SK-N-MC (cell line): ENCODE results near the gene PCK2.

ENCODE experiments used
- DNase-seq: peaks from one replicate; pipeline ENCODE4 v3.0.0-alpha.2; 2011; ENCODE audit warnings: low read depth, low spot score
- H3K27ac ChIP-seq: fragments of 200-600 bp; sonication (generic); 2 replicates; pipeline ENCODE4 v1.5.1; 2016; ENCODE audit warnings: mixed run types
- H3K36me3 ChIP-seq: fragments of 200-600 bp; sonication (generic); 2 replicates; pipeline ENCODE4 v1.6.1; 2017; ENCODE audit warnings: antibody characterized with exemption, low read length, mixed read lengths; ENCODE audit not compliant: insufficient read depth
- H3K4me3 ChIP-seq: fragments of 200-600 bp; sonication (generic); 2 replicates; pipeline ENCODE4 v1.5.1; 2016
- H3K9ac ChIP-seq: fragments of 200-600 bp; sonication (generic); 2 replicates; pipeline ENCODE4 v1.8.0; 2017; ENCODE audit warnings: mixed run types, mixed read lengths; ENCODE audit not compliant: insufficient read length
- H3K9me3 ChIP-seq: fragments of 200-600 bp; sonication (generic); 2 replicates; pipeline ENCODE4 v1.6.1; 2017; ENCODE audit warnings: low read depth, mild to moderate bottlenecking, antibody characterized with exemption, low read length, moderate library complexity, mixed read lengths
- EZH2 ChIP-seq: fragments of 200-600 bp; sonication (generic); IDR thresholded peaks from one replicate; pipeline ENCODE4 v1.6.1; 2017; ENCODE audit warnings: antibody characterized with exemption
- FOXP2 ChIP-seq: optimal IDR thresholded peaks from 2 replicates; pipeline ENCODE3; 2011; ENCODE audit warnings: mild to moderate bottlenecking, moderate library complexity; ENCODE audit not compliant: insufficient read depth; ENCODE audit errors: extremely low read length, control extremely low read depth
- POLR2AphosphoS5 ChIP-seq: IDR thresholded peaks from 2 replicates; pipeline ENCODE4 v1.6.1; 2012; ENCODE audit warnings: mild to moderate bottlenecking, low read depth, low read length, borderline replicate concordance

PCK2 gene

GRCh38 chr14:24122416-24122815, 28.3 kb downstream of the PCK2 start:
- no peak overlapping the region for H3K4me3 ChIP-seq
- no peak for DNase-seq
- H3K27ac ChIP-seq: no peak overlapping the region
- no peaks in the 10 kb centered on the region for H3K9me3 ChIP-seq
- TF ChIP-seq POLR2AphosphoS5 (no peak), EZH2 (no peak), FOXP2 (no peak)
- H3K36me3 ChIP-seq: peaks cover 14% of the 10 kb centered on the region; the same call in 1 of the 2 replicates
- H3K9ac ChIP-seq: no peak overlapping the region

GRCh38 chr14:24122898-24123297, 28.8 kb downstream of the PCK2 start:
- TF ChIP-seq POLR2AphosphoS5 (no peak), EZH2 (no peak), FOXP2 (no peak)
- no peak overlapping the region for H3K27ac ChIP-seq
- DNase-seq: no peak
- H3K9ac ChIP-seq: no peak overlapping the region
- H3K36me3 ChIP-seq: peaks cover 14% of the 10 kb centered on the region; the same call in 1 of the 2 replicates
- no peak overlapping the region for H3K4me3 ChIP-seq
- no peaks in the 10 kb centered on the region for H3K9me3 ChIP-seq

GRCh38 chr14:24123424-24124417, 29.6 kb downstream of the PCK2 start:
- Histone ChIP-seq H3K4me3 (no peak overlapping the region), H3K9ac (no peak overlapping the region), H3K9me3 (no peaks in the 10 kb centered on the region), H3K36me3 (peaks cover 10% of the 10 kb centered on the region; the same call in 1 of the 2 replicates), H3K27ac (no peak overlapping the region)
- no peak for TF ChIP-seq EZH2
- TF ChIP-seq FOXP2: no peak
- TF ChIP-seq POLR2AphosphoS5: no peak
- DNase-seq: no peak

GRCh38 chr14:24126939-24127338, 32.8 kb downstream of the PCK2 start:
- no peak overlapping the region for H3K27ac ChIP-seq
- H3K9ac ChIP-seq: no peak overlapping the region
- no peak for TF ChIP-seq EZH2
- TF ChIP-seq FOXP2: no peak
- no peak for TF ChIP-seq POLR2AphosphoS5
- H3K4me3 ChIP-seq: no peak overlapping the region
- H3K36me3 ChIP-seq: no peaks in the 10 kb centered on the region; the same call in 1 of the 2 replicates
- no peaks in the 10 kb centered on the region for H3K9me3 ChIP-seq
- no peak for DNase-seq

DNA sequence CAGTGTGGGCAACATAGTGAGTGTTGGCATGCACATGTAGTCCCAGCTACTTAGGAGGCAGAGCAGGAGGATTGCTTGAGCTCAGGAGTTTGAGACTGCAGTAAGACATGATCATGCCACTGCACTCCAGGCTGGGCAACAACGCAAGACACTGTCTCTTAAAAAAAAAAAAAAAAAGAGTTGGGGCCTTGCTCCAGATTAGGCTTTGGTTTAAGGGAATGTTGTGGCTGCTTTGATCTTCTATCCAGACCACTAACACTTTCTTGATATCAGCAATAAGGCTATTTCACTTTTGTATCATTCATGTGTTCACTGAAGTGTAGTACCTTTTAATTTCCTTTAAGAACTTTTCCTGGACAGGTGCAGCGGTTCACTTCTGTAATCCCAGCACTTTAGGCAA, 33.6 kb downstream of the PCK2 start:
- Histone ChIP-seq H3K4me3 (no peak overlapping the region), H3K27ac (no peak overlapping the region), H3K9me3 (no peaks in the 10 kb centered on the region), H3K36me3 (no peaks in the 10 kb centered on the region; the same call in 1 of the 2 replicates), H3K9ac (no peak overlapping the region)
- no peak for TF ChIP-seq EZH2
- TF ChIP-seq POLR2AphosphoS5: no peak
- no peak for TF ChIP-seq FOXP2
- no peak for DNase-seq

DNA sequence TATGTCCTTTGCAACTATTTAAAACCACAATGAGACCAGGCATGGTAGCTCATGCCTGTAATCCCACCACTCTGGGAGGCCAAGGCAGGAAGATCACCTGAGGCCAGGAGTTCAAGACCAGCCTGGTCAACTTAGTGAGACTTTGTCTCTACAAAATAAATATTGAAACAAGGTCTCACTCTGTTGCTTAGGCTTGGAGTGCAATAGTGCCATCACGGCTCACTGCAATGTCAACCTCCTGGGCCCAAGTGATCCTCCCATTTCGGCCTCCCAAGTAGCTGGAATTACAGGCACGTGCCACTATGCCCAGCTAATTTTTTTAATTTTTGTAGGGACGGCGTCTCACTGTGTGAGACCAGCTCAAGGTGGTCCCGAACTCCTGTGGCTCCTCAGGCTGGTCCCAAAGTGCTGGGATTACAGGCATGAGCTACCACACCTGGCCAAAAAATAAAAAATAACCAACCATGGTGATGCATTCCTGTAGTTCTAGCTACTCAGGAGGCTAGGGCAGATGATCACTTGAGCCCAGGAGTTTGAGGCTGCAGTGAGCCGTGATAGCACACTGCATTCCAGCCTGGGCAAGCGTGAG, 35.4 kb downstream of the PCK2 start:
- H3K4me3 ChIP-seq: no peak overlapping the region
- no peaks in the 10 kb centered on the region for H3K9me3 ChIP-seq

GRCh38 chr14:24130380-24130716, 36.2 kb downstream of the PCK2 start, which contains the start of gene FITM1:
TSS of gene FITM1 (plus strand) at chr14:24130659. CDS start at chr14:24131564, 905 bp downstream.
- TF ChIP-seq POLR2AphosphoS5 (no peak), EZH2 (no peak), FOXP2 (no peak)
- Histone ChIP-seq H3K27ac (no peak within 1 kb of the TSS), H3K4me3 (no peak within 1 kb of the TSS), H3K9ac (no peak within 1 kb of the TSS), H3K36me3 (no peaks in the 10 kb centered on the region), H3K9me3 (no peaks in the 10 kb centered on the region)
- no peak for DNase-seq

More for the DNA sequence above, 35.4 kb downstream of the PCK2 start:
- Histone ChIP-seq H3K27ac (no peak overlapping the region), H3K36me3 (no peaks in the 10 kb centered on the region), H3K9ac (no peak overlapping the region)
- TF ChIP-seq FOXP2: no peak
- TF ChIP-seq POLR2AphosphoS5: no peak
- TF ChIP-seq EZH2: no peak
- no peak for DNase-seq

GRCh38 chr14:24130717-24131548, 36.8 kb downstream of the PCK2 start:
- H3K4me3 ChIP-seq: no peak overlapping the region
- H3K9me3 ChIP-seq: no peaks in the 10 kb centered on the region
- no peaks in the 10 kb centered on the region for H3K36me3 ChIP-seq
- DNase-seq: no peak
- no peak overlapping the region for H3K9ac ChIP-seq
- no peak overlapping the region for H3K27ac ChIP-seq
- no peak for TF ChIP-seq EZH2
- TF ChIP-seq POLR2AphosphoS5: no peak
- TF ChIP-seq FOXP2: no peak
